Fibroblast of mammary gland (primary cell): ENCODE data around the gene GPR107.
A peak's percentile ranks its signal among the peaks of the same experiment; 100 is the strongest.

Source experiments
- DNase-seq: peaks from one replicate; pipeline ENCODE4 v3.0.0-alpha.2; 2010; ENCODE audit warnings: low read depth
- H3K4me3 ChIP-seq: 2 replicates; pipeline ENCODE4 v1.5.1; 2011; ENCODE audit warnings: low read depth, mild to moderate bottlenecking, low read length, moderate library complexity; ENCODE audit not compliant: control insufficient read depth
- CTCF ChIP-seq: conservative IDR thresholded peaks from 2 replicates; pipeline ENCODE4 v1.5.1; 2011; ENCODE audit warnings: low read depth, low read length, inconsistent platforms; ENCODE audit not compliant: control insufficient read depth, insufficient read depth

GPR107 gene

GRCh38 chr9:130107234-130107861 lies 53.6 kb downstream of the GPR107 start:
- peak; percentile 87 for TF ChIP-seq CTCF
- peak; percentile 82 for DNase-seq
- H3K4me3 ChIP-seq: no peak overlapping the region

GRCh38 chr9:130107955-130108354 lies 54.2 kb downstream of the GPR107 start:
- H3K4me3 ChIP-seq: no peak overlapping the region
- TF ChIP-seq CTCF: no peak
- no peak for DNase-seq

- H3K4me3 ChIP-seq: no peak overlapping the region
- TF ChIP-seq CTCF: no peak
- DNase-seq: no peak
These were observed 56.5 kb downstream of the GPR107 start for GRCh38 chr9:130110166-130110565.

- DNase-seq: peak; percentile 49
- no peak overlapping the region for H3K4me3 ChIP-seq
- no peak for TF ChIP-seq CTCF
These were observed 56.9 kb downstream of the GPR107 start for GRCh38 chr9:130110596-130111021.

- no peak overlapping the region for H3K4me3 ChIP-seq
- no peak for DNase-seq
- no peak for TF ChIP-seq CTCF
These were observed 58.3 kb downstream of the GPR107 start for GRCh38 chr9:130111786-130112537.

GRCh38 chr9:130112538-130113151 lies 58.9 kb downstream of the GPR107 start:
- no peak for TF ChIP-seq CTCF
- no peak for DNase-seq
- no peak overlapping the region for H3K4me3 ChIP-seq
